Trophoblast cell (in vitro differentiated cells and primary cell): ENCODE measurements around the gene MMS22L.

ENCODE experiments used
- DNase-seq, 2 donors: peaks; one replicate each; pipeline ENCODE4 v3.0.0-alpha.2; 2016
- H2AFZ ChIP-seq: 2 replicates; pipeline ENCODE4 v1.6.1; 2013; ENCODE audit warnings: low read length, moderate library complexity, mild to moderate bottlenecking; ENCODE audit not compliant: insufficient read depth, poor library complexity
- H2AK5ac ChIP-seq: 2 replicates; pipeline ENCODE4 v1.6.1; 2013; ENCODE audit warnings: mild to moderate bottlenecking, low read length
- H2BK120ac ChIP-seq: 2 replicates; pipeline ENCODE4 v1.6.1; 2013; ENCODE audit warnings: low read length, mild to moderate bottlenecking, moderate library complexity; ENCODE audit not compliant: insufficient read depth, poor library complexity
- H2BK12ac ChIP-seq: 2 replicates; pipeline ENCODE4 v1.6.1; 2013; ENCODE audit warnings: mild to moderate bottlenecking, low read length, moderate library complexity
- H2BK5ac ChIP-seq: 2 replicates; pipeline ENCODE4 v1.6.1; 2013; ENCODE audit warnings: low read length, low read depth, moderate library complexity, mild to moderate bottlenecking; ENCODE audit not compliant: poor library complexity
- H3K14ac ChIP-seq: 2 replicates; pipeline ENCODE4 v1.6.1; 2013; ENCODE audit warnings: mild to moderate bottlenecking, low read length
- H3K18ac ChIP-seq: 2 replicates; pipeline ENCODE4 v1.6.1; 2013; ENCODE audit warnings: mild to moderate bottlenecking, low read length
- H3K23ac ChIP-seq: 2 replicates; pipeline ENCODE4 v1.6.1; 2013; ENCODE audit warnings: low read length
- H3K27ac ChIP-seq: 2 replicates; pipeline ENCODE4 v1.5.1; 2013; ENCODE audit warnings: low read depth, mild to moderate bottlenecking, inconsistent platforms, low read length, moderate library complexity
- H3K27me3 ChIP-seq: 2 replicates; pipeline ENCODE4 v1.6.1; 2013; ENCODE audit warnings: inconsistent platforms, mild to moderate bottlenecking, low read length, moderate library complexity; ENCODE audit not compliant: insufficient read depth
- H3K36me3 ChIP-seq, 2 experiments: 1 replicate in 1 of 2; 2 replicates in 1 of 2; pipeline ENCODE4 v1.6.1; 2013; ENCODE audit warnings: low read length in 2 of 2, mild to moderate bottlenecking in 2 of 2, moderate library complexity in 1 of 2; ENCODE audit not compliant: insufficient read depth in 2 of 2, control insufficient read depth in 1 of 2
- H3K4ac ChIP-seq: 2 replicates; pipeline ENCODE4 v1.6.1; 2013; ENCODE audit warnings: low read depth, mild to moderate bottlenecking, low read length, moderate library complexity
- H3K4me1 ChIP-seq, 2 experiments: 1 replicate in 1 of 2; 2 replicates in 1 of 2; pipeline ENCODE4 v1.6.1; 2013; ENCODE audit warnings: low read length in 2 of 2, mild to moderate bottlenecking in 2 of 2, moderate library complexity in 1 of 2; ENCODE audit not compliant: insufficient read depth in 2 of 2, control insufficient read depth in 1 of 2
- H3K4me2 ChIP-seq: 2 replicates; pipeline ENCODE4 v1.6.1; 2013; ENCODE audit warnings: inconsistent platforms, mild to moderate bottlenecking, low read length, moderate library complexity
- H3K4me3 ChIP-seq: 2 replicates; pipeline ENCODE4 v1.5.1; 2013; ENCODE audit warnings: mild to moderate bottlenecking, low read depth, low read length, inconsistent platforms
- H3K79me1 ChIP-seq: one replicate; pipeline ENCODE4 v1.6.1; 2013; ENCODE audit warnings: low read length
- H3K79me2 ChIP-seq: 2 replicates; pipeline ENCODE4 v1.6.1; 2013; ENCODE audit warnings: low read length, mild to moderate bottlenecking; ENCODE audit not compliant: control insufficient read depth, insufficient read depth, poor library complexity
- H3K9ac ChIP-seq: 2 replicates; pipeline ENCODE4 v1.6.1; 2013; ENCODE audit warnings: mild to moderate bottlenecking, low read length
- H3K9me3 ChIP-seq: 2 replicates; pipeline ENCODE4 v1.6.1; 2013; ENCODE audit warnings: low read depth, mild to moderate bottlenecking, control low read depth, inconsistent platforms, low read length; ENCODE audit not compliant: insufficient read depth
- H4K12ac ChIP-seq: 2 replicates; pipeline ENCODE4 v1.6.1; 2013; ENCODE audit warnings: low read depth, mild to moderate bottlenecking, low read length, moderate library complexity
- H4K8ac ChIP-seq: 2 replicates; pipeline ENCODE4 v1.6.1; 2013; ENCODE audit warnings: low read depth, mild to moderate bottlenecking, low read length, moderate library complexity
- H4K91ac ChIP-seq: one replicate; pipeline ENCODE4 v1.6.1; 2013; ENCODE audit warnings: low read depth, mild to moderate bottlenecking, low read length, moderate library complexity
- WGBS: extraction: QIAGEN DNeasy Blood & Tissue Kit; methylation state at CpG from one replicate; pipeline ENCODE4 v1.1.7; 2013; ENCODE audit warnings: missing lambda C conversion rate; ENCODE audit not compliant: insufficient read length, insufficient coverage; ENCODE audit errors: extremely low coverage; 5-methylcytosine and 5-hydroxymethylcytosine counted together

MMS22L gene

GRCh38 chr6:97215157-97215769, 67.8 kb downstream of the MMS22L start:
- Histone ChIP-seq H2AFZ (no peak overlapping the region), H3K23ac (no peak overlapping the region), H4K8ac (no peak overlapping the region), H3K9ac (no peak overlapping the region), H3K27me3 (no peaks in the 10 kb centered on the region), H4K91ac (no peak overlapping the region), H3K36me3 (no peaks in the 10 kb centered on the region), H4K12ac (no peak overlapping the region), H2BK5ac (no peak overlapping the region), H3K4me3 (no peak overlapping the region), H3K79me1 (no peaks in the 10 kb centered on the region), H2BK120ac (no peak overlapping the region), H3K4me1 (no peaks in the 10 kb centered on the region), H2BK12ac (no peak overlapping the region), H2AK5ac (no peak overlapping the region), H3K9me3 (no peaks in the 10 kb centered on the region), H3K79me2 (no peaks in the 10 kb centered on the region), H3K18ac (no peak overlapping the region), H3K27ac (no peak overlapping the region), H3K4ac (no peak overlapping the region), H3K4me2 (no peak overlapping the region), H3K14ac (no peak overlapping the region)
- WGBS: no CpG with 5 or more reads among the region's 6 CpGs
- DNase-seq: peak; percentile 26 to 70

DNA sequence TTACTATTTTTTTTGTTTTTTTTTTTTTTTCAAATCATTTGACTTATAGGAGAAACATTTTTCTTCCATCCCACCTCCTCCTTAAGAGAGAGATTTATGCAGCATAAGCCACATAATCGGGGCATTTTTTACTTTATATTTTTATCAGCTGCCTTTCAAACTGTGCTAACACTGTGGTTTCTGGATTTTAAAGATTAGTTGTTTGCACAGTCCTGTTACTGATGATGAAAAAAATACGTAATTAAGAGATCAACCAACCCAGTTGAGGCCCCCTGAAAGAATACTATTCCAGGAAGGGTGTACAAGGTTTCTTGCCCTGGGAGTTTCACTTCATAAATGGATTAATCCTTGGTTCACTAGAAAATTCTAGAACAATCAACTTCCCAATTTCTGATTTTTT, 68.3 kb downstream of the MMS22L start:
- Histone ChIP-seq H2BK12ac (no peak overlapping the region), H3K36me3 (no peaks in the 10 kb centered on the region), H3K79me1 (no peaks in the 10 kb centered on the region), H2AK5ac (no peak overlapping the region), H3K14ac (no peak overlapping the region), H4K12ac (no peak overlapping the region), H3K4me1 (no peaks in the 10 kb centered on the region), H3K27me3 (no peaks in the 10 kb centered on the region), H2BK120ac (no peak overlapping the region), H3K9ac (no peak overlapping the region), H3K23ac (no peak overlapping the region), H4K91ac (no peak overlapping the region), H3K79me2 (no peaks in the 10 kb centered on the region), H3K4me2 (no peak overlapping the region), H3K4me3 (no peak overlapping the region), H3K9me3 (no peaks in the 10 kb centered on the region), H4K8ac (no peak overlapping the region), H3K18ac (no peak overlapping the region), H2BK5ac (no peak overlapping the region), H3K27ac (no peak overlapping the region), H2AFZ (no peak overlapping the region), H3K4ac (no peak overlapping the region)
- no CpG with 5 or more reads among the region's 2 CpGs for WGBS
- no peak for DNase-seq

GRCh38 chr6:97207383-97207782, 75.6 kb downstream of the MMS22L start:
- no peak overlapping the region for H4K8ac ChIP-seq
- H2BK5ac ChIP-seq: no peak overlapping the region
- H3K18ac ChIP-seq: no peak overlapping the region
- H3K4me3 ChIP-seq: no peak overlapping the region
- no peak overlapping the region for H3K23ac ChIP-seq
- no peak overlapping the region for H3K4me2 ChIP-seq
- no peak overlapping the region for H3K14ac ChIP-seq
- no peak overlapping the region for H2AFZ ChIP-seq
- H2BK120ac ChIP-seq: no peak overlapping the region
- no peak for DNase-seq
- no peaks in the 10 kb centered on the region for H3K4me1 ChIP-seq
- H3K36me3 ChIP-seq: no peaks in the 10 kb centered on the region
- H3K79me2 ChIP-seq: no peaks in the 10 kb centered on the region
- no peak overlapping the region for H3K9ac ChIP-seq
- no peaks in the 10 kb centered on the region for H3K79me1 ChIP-seq
- no peaks in the 10 kb centered on the region for H3K9me3 ChIP-seq
- H4K91ac ChIP-seq: no peak overlapping the region
- no peak overlapping the region for H3K27ac ChIP-seq
- no peak overlapping the region for H4K12ac ChIP-seq
- H2BK12ac ChIP-seq: no peak overlapping the region
- H2AK5ac ChIP-seq: no peak overlapping the region
- no peaks in the 10 kb centered on the region for H3K27me3 ChIP-seq
- no peak overlapping the region for H3K4ac ChIP-seq

- no peak for DNase-seq
- Histone ChIP-seq H3K27me3 (no peaks in the 10 kb centered on the region), H3K79me2 (no peaks in the 10 kb centered on the region), H3K4ac (no peak overlapping the region), H3K9ac (no peak overlapping the region), H3K4me2 (no peak overlapping the region), H2BK120ac (no peak overlapping the region), H3K4me3 (no peak overlapping the region), H3K14ac (no peak overlapping the region), H4K91ac (no peak overlapping the region), H3K4me1 (no peaks in the 10 kb centered on the region), H4K12ac (no peak overlapping the region), H3K27ac (no peak overlapping the region), H2BK12ac (no peak overlapping the region), H3K18ac (no peak overlapping the region), H2AK5ac (no peak overlapping the region), H3K23ac (no peak overlapping the region), H3K79me1 (no peaks in the 10 kb centered on the region), H2BK5ac (no peak overlapping the region), H3K9me3 (no peaks in the 10 kb centered on the region), H3K36me3 (no peaks in the 10 kb centered on the region), H4K8ac (no peak overlapping the region), H2AFZ (no peak overlapping the region)
Observed at GRCh38 chr6:97205966-97206365, 77.0 kb downstream of the MMS22L start.
